HG03159 (cell line): ENCODE results near the gene CD68.
A peak's percentile ranks its signal among the peaks of the same experiment; 100 is the strongest.
"Not testable (repeated sequence)": the region's sequence is repeated elsewhere in the genome, so short reads cannot be mapped to it uniquely, and the experiment has no call there.

Experiments
- ATAC-seq: cut with Tn5 transposase; IDR thresholded peaks from one replicate; pipeline ENCODE4 v1.9.1; 2021; ENCODE audit warnings: mild to moderate bottlenecking, moderate library complexity; ENCODE audit not compliant: unreplicated experiment

CD68 gene

DNA sequence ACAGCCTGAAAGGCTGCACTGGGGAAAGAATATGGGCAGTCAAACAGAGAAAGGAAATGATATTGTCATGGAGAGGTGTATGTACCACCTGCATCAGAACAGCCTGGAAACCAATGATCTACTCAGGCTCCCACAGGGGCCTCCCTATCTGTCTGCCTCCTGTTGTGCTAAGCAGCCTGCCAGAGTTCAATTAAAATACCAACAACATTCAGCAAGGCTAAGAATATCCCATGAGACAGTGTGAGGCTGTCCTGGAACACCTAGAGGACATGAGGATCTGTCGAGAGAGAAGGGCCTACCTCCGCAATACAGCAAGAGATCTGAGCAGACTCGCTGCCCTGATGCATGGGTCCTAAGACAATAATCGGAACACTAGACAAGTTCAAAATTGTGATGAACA is 26.8 kb downstream of the CD68 start:
- ATAC-seq: no peak

DNA sequence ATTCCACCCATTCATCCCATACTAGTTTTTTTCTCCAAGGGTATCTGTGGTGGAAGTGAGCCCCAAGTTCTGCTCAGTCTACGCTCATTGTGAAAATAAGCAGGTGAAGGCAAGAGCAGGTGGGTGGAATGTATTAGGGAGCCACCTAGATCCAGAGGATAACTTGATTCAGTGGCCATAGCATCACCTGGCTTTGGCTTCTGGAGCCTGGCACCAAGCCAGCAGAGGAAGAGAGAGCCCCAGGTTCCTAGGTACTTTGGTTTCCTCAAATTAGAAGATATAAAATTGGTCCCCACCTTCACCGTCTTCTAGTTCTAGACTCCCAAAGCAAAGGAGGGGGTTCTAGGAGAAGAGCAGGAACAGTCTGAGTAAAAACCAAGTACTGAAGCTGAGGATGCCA is 31.2 kb downstream of the CD68 start:
- no peak for ATAC-seq

DNA sequence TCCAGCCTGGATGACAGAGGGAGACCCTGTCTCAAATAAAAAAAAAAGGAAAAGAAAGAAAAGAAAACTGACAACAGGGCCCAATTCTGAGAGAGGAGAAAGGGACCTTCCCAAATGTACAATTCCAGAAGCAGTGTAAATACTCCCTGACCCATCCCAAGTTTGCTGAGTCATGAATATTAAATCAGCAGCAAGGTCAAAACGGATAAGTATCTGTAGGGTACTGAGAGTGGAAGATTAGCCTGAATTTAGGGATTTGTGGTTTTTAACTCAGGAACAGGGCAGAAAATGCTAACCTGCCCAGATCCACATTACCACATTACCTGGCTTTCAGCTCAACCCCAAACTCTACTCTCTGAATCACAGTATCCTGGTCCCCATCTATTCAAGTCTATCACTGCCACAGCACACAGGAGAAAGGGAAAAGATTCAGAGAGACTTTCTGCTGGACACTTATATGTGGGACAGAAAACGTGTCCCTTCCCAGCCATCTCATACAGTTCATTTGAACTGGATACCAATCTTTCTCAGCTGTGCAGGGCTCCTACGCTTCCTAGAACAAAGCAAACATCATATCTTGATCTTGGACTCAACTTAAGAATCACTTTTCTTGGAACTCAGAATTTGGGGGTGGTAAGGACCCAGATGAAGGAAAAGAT is 32.3 kb downstream of the CD68 start:
- no peak for ATAC-seq

DNA sequence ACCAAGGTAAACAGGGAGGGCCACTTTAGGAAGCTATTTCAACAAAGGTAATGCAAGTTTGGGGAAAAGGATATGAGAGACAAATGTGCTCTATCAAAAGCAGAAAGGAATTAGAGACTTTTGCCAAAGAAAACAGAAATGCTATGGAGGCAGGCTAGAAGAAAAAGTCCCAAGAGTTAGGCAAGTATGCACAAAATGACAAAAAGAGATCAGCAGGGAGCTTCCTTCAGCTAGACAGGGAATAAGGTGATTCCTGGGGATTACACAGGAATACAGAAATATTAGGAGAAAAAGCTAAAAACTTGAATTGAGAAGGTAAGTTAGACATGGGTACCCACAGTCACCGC is 32.8 kb downstream of the CD68 start:
- ATAC-seq: no peak

DNA sequence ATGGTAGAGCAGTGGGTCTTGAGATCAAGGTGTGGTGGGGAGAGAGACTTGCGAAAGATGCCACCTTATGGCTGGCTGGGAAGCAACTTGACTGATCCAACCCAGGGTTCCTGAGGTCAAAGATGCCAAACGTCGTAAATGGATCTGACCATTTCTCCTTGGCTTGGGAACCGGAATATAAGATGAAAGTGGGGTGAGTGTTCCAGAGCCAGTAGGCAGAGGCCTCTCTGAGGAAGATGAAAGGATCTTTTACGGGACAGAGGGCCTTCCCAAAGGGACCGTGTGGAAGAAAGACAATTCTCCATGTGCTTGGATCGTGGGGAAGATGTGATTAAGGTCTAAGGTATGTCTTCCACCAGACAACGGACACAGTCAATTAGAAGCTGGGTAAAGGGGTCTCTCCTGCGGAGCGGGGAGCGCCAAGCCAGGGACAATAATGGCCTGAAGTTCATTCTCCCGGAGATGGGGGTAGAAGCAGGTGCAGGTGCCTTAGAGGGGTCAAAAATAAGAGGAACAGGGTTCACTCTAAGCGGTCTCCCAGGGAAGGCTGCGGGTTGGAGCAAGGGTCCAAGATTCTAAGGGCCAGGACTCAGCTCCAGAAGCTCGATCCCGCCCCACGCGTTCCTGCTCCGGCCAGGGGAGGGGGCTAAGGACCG is 34.5 kb downstream of the CD68 start:
- no peak for ATAC-seq

DNA sequence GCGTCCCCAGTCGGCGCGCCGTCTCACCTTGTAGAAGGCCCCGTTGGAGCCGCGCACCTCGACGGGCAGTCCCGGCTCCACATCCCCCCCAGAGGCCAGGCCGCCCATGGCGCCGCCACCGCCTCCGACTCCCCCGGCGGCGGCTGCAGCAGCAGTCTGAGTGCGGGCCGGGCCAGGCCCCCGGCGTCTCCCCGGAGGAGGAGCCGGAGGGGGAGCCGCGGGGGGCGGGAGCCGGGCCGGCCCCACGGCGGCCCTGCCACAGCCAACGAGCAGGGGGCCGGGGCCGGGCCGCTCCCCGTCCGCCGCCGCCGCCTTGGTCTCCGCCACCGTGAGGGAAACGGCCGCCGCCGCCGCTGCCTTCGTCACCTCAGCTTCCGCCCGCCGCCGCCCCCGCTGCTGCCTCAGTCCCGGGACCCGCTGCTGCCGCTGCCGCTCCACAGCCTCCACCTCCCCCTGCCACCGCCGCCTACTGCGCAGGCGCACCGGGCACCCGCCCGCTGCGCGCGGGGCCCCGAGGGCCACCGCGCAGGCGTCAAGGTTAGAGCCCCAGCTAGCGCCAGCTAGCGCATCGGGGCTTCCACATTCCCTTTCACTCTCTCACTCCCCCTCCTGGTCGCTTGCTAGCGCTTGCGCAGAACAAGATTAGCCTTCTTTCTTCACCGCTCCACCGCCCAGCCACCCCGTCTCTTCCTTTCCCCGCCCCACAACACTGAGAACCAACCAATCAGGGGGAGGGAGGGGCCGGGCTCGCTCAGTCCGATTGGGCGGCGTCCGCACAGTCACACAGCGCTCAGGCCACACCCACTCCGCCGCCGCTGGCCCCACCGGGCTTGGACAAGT is 35.2 kb downstream of the CD68 start, which contains the start of gene FXR2:
Gene FXR2, minus strand, starts transcription at position 473 of the 840 bp plus-strand sequence. Its CDS starts 365 bp downstream, at position 108.
- peak; percentile 79 for ATAC-seq

DNA sequence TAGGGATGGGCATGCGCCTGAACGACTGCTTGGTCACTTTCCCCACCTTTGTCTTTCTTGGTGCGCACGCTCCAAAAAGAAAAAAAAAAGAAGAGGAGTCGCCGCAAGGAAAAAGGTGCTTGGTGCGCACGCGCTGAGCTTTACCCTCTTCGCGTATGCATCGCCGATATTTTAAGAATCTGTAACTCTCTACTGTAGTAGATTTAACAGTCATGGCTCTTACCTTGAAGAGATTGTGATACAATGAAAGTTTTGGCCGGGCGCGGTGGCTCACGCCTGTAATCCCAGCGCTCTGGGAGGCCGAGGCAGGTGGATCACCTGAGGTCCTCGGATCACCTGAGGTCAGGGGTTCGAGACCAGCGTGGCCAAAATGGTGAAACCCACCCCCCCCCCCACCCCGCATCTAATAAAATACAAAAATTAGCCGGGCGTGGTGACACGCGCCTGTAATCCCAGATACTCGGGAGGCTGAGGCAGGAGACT is 35.9 kb downstream of the CD68 start:
- no peak for ATAC-seq

DNA sequence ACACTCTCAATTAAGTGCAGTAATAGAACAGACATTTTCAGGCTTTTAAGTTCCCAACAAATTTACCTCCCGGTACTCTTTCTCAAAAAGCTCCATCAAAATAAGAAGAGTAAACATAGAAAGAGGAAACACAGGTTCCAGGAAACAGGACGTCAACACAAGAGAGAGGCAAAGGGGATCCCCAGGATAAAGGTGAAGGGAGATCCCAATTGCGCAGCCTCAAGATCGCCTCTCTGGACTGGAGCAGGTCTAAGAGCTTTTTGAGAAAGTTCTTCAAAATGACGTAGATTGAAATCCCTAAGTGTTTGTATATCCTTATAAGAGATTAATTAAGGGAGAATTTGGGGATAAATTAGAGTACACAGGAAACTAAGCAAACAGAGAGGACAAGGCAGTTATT is 39.2 kb downstream of the CD68 start:
- no peak for ATAC-seq

DNA sequence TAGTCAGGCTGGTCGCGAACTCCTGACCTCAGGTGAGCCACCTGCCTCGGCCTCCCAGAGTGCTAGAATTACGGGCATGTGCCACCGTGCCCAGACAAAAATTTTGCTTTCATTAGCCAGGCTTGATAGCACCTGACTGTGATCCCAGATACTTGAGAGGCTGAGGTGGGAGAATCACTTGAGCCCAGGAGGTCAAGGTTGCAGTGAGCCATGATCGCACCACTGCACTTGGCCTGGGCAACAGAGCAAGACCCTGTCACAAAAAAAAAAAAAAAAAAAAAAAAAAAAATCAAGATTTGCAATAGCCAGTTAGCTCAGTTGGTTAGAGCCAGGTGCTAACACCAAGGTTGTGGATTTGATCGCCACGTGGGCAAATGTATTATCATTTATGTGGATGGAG is 41.4 kb downstream of the CD68 start:
- no peak for ATAC-seq

DNA sequence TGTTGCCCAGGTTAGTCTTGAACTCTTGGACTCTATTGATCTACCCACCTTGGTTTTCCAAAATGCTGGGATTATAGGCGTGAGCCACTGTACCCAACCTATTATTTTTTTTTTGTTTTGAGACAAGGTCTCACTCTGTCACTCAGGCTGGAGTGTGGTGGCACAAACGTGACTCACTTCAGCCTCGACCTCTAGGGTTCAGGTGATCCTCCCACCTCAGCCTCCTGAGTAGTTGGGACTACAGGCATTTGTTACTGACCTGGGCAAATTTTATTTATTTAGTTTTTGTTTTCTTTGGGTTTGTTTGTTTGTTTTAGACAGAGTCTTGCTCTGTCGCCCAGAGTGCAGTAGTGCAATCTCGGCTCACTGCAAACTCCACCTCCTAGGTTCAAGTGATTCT is 44.2 kb downstream of the CD68 start:
- ATAC-seq: no peak

DNA sequence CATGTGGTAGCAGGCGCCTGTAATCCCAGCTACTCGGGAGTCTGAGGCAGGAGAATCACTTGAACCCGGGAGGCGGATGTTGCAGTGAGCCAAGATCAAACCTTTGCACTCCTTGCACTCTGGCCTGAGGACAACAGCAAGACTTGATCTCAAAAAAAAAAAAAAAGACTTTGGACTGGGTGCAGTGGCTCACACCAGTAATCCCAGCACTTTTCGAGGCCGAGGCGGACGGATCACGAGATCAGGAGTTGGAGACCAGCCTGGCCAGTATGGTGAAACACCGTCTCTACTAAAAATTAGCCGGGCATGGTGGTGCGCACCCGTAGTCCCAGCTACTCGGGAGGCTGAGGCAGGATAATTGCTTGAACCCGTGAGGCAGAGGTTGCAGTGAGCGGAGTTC is 46.3 kb downstream of the CD68 start:
- ATAC-seq: not testable (repeated sequence)

DNA sequence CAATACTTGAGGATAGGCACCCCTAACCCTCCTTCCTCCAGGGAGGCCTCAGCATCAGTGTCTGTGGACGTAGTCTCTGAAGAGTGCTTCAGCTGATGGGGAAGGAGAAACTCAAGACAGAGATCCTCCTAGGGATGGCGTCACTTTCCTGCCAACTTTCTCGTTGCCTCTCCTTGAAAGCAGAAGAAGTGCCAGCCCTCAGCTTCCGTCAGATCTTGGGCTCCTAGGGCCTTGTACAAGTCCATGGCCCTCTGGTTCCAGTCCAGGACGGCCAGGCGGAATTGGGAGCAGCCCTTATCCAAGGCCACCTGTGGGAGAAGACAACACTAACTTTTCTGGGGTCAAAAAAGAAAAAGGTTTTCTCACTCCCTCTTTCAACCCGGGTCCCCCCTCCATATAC is 46.9 kb downstream of the CD68 start:
- no peak for ATAC-seq

DNA sequence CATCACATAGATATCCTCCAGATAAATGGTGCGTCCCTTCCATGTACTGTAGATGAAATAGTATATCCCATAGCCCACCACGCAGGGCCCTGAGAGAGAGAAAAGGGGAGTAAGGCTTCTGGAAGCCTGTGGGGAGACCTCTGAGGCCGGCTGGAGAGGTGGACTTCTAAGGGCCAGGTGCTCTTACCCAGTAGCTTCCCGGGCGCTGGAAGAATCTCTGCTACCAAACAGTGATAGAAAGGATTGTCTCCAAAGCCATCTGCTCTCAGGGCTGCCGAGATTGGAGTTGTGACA is 47.5 kb downstream of the CD68 start:
- no peak for ATAC-seq

DNA sequence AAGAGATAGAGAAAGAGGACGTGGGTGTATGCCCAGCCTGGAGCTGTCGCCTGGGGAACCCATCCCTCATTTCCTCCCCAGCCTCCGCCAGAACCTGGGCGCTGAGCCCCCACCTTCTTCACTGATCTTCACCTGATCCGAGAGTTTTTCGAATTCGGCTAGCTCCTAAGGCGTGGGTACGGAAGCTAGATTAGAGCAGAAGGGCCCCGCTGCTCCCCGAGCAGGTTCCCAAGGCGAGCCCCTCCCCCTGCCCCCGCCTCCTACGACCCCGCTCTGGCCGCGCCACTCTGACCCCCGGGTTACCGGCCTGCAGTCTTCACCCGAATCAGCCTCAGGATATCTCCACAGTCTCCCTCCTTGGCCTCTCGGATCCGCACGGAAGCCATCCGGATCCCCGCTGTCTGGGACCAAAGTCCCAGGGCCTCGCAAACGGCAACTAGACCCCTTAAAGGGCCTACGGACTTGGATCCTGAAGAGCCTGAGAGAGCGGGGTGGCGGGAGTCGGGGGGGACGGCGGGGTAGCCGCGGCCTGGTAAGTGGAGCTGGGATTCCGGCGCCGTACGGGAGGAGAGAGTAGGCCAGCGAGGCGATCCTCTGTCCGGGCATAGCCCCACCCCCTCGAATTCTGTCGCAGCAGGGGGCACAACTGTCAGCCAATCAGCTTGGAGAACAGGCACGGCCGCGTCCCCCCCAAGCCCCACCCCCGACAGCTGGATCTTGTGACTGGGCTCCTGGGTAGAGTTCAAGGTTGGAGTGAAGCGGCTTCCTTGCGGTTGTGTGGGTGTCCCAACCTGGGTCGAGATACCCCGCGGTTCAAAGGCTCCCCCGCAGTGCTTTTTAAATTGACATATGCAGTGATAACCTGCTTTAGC is 48.0 kb downstream of the CD68 start, which contains the start of gene SAT2:
Gene SAT2, minus strand, starts transcription at position 572 of the 872 bp plus-strand sequence. Its CDS starts 186 bp downstream, at position 386.
- ATAC-seq: peak; percentile 84

DNA sequence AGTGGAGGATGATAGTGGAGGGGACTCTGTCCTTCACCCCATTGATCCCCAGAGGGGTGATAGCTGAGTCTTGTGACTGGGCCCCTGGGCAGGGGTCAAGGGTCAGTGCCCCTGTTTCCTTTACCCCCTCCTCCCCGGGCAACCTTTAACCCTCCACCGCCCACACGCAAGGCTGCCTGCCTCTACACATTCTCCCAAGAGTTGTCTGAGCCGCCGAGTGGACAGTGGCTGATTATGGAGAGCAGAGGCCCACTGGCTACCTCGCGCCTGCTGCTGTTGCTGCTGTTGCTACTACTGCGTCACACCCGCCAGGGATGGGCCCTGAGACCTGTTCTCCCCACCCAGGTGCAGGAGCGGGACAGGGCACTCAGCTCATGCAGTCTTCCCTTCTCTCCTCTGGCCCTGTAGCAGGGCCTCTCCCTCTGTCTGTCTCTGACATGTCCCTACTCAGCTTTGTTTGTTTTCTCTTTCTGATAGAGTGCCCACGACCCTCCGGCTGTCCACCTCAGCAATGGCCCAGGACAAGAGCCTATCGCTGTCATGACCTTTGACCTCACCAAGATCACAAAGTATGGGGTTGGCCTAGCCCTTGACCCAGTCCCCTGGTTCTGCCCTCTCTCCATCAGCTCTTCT is 50.6 kb downstream of the CD68 start, which contains the start of gene SHBG:
Gene SHBG, plus strand, starts transcription at position 197 of the 633 bp plus-strand sequence. Its CDS starts 38 bp downstream, at position 235.
- ATAC-seq: no peak
